Dedifferentiated amniotic fluid mesenchymal stem cell (primary cell): Measurements from ENCODE around the gene NTSR1.
"Not testable (repeated sequence)": the region's sequence is repeated elsewhere in the genome, so short reads cannot be mapped to it uniquely, and the experiment has no call there.

Experiments used
- DNase-seq: peaks from one replicate; pipeline ENCODE4 v3.0.0-alpha.2; 2016; ENCODE audit errors: extremely low spot score

NTSR1 gene

DNA sequence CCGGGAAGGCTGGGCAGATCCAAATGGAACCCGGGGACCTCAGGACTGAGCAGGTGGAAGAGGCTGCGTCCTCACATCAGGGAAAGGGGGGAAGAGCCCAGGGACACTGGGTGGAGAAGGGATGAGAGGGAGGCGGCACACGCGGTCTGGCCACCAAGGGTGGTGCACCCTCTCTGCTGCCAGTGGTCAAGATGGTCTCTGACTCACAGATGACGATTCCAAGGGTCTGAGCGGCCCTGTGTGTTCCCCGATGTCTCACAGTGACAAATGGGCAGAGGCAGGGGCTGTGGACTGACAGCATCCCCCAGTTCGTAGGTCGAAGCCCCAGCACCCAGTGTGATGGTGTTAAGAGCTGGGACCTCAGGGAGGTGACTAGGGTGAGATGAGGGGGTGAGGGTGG, 34.3 kb upstream of the NTSR1 start:
- DNase-seq = no peak

DNA sequence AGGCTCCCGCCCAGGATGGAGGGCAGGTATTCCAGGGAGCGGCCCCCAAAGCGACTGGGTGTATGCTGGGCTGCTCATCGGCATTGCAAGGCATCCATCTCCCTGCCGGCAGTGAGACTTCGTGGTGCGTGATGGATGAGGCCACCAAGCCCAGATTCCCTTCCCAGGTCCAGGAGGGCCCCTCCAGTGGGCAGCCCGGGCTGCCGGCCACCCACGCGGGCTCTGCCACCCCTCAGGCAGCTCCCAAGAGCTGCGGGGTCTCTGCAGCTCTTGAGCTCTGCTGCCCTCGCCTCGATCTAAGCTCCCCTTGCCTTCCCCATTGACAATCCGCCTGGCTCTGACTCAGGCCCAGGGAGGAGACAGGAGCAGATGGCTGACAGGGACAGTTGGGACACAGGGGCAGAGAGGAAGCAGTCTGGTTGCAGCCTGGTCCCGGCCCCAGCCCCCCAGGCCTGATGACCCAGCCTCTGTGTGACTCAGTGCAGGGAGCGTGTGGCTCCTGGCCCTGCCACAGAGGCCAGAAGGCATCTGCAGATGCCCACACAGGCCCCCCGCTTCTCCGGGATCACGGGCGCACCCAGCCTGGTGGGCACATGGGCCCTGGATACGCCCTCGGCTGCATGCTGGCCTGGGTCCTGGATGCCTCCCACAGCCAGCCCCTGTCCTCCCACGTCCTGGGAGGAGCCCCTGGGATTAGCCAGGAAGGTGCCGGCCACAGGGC, 33.3 kb upstream of the NTSR1 start:
- DNase-seq = no peak

DNA sequence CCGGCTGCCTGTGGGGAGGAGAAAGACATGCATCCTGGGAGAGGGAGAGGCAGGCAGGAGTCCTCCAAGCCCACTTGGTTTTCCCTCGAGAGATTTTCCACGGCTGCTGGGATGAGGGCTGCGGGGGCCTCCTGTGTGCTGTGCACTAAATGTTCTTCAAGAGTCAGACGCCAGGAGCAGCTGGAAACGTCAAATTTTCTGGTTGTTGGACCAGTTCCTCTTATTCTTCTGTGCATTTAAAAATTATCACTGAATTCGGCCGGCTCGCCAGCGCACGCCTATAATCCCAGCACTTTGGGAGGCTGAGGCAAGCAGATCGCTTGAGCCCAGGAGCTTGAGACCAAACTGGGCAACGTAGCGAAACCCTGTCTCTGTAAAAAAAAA, 32.8 kb upstream of the NTSR1 start:
- DNase-seq = no peak

DNA sequence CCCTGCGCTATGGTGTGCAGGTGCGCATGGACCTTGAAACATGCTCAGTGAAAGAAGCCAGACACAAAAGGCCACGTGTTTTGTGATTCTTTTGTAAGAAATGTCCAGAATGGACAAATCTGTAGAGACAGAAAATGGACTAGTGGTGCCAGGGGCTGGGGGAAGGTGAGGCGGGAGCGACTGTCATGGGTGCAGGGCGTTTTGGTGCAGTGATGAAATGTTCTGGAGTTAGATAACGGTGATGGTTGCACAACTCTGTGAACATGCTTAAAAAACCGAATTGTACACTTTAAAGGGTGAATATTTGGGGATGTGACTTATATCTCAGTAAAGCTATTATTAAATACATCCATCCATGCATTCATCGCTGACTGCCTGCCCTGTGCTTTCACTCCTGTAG, 31.7 kb upstream of the NTSR1 start:
- no peak for DNase-seq

DNA sequence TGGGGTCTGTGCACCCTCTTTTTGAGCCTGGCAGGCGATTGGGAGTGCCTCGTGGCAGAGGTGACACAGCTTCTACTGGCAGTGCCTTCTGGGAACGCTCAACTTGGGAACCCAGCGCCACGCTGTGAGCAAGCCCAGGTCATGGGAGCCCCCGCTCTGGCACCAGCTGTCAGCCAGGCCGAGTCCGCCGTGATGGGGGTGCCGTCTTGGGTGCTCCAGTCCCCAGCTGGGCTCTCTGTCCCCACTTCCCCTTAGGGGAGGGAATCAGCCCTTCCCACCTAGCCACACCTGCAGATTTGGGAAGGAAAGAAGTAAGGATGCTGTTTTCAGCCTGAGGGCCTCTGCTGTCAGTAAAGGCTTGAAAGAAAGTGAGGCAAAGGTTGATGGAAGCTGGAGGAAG, 31.0 kb upstream of the NTSR1 start:
- DNase-seq = no peak

DNA sequence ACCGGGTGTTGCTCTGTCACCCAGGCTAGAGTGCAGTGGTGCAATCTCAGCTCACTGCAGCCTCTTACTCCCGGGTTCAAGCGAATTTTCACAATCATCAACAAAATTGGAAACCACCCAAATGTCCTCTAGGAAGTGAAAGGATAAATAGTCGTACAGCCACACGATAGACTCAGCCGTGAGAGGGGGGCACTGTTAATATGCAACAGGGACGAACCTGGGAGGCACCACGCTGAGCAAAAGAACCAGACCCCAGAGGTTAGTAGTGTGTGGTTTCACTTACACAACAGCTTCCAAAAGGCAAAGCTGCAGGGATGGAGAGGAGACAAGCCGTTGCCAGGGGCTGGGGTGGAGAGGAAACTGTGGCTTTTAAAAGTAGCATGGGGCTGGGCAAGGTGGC, 30.1 kb upstream of the NTSR1 start:
- no peak for DNase-seq

DNA sequence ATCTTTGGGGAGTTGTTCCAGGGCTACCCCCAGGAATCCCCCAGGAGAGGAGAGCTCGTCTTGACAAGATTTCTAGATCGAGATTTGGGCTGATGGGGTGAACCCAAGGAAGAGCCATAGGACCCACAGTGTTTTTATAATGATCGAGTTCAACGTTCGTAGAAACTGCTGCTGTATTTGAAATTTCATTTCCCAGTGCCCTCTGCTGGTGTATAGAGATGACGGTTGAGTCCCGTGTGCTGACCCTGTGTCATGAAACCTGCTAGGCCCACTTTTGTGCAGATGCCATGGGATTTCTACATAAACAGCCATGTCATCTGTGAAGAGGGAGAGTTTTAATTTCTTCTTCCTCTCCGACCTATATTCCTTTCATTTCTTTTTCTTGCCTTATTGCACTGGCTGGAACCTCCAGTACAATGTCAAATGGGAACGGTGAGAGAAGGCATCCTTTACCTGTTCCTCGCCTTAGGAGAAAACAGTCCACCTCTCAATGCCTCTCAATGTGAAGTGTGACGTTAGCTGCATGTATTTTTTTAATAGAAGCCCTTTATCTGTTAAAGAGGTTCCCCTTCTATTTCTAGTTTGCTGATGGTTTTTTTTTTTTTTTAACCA, 28.6 kb upstream of the NTSR1 start:
- no peak for DNase-seq

DNA sequence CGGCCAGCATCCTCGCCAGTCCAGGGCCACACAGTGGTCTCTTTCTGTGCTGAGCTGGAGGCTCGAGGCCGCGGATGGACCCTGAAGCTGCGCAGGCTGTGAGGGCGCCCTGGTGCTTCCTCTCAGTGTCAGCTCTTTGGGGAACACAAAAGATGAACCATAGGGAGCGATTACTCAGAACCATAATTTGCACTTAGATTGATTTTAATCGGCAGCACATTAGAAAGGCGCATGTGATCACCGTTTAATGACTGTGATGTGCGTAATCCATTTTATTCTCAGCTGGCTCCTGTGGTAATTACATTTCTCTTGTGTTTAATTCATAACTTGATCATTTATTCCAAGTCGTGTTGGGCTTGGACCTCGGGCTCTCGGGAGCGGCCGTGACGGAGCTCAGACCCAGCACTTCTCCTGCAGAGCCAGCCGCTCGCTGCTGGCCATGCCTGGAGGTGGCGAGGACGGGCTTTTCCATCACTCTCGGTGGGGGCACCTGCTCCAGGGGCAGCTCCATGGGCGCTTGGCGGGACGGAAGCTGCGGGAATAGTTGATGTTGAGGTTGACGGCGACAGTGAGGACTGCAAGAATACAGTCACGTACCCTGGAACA, 25.6 kb upstream of the NTSR1 start:
- DNase-seq = no peak

DNA sequence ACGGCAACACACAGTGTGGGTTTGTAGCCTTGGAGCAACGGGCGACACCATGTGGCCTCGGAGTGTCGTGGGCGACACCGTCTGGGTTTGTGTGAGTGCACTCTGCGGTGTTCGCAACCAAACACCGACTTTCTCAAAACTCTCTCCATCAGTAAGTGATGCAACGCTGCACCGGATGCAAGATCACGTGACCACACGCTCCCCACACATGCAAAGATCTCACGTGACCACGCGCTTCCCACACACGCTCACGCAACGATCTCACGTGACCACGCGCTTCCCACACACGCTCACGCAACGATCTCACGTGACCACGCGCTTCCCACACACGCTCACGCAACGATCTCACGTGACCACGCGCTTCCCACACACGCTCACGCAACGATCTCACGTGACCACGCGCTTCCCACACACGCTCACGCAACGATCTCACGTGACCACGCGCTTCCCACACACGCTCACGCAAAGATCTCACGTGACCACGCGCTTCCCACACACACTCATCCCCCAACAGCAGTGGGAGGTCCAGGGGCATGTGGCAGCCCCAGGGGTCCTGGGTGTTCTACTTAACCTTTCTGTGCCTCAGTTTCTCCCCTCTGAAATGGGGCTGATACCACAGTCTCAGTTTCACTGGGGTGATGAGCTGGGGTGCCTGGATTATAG, 24.8 kb upstream of the NTSR1 start:
- not testable (repeated sequence) for DNase-seq

DNA sequence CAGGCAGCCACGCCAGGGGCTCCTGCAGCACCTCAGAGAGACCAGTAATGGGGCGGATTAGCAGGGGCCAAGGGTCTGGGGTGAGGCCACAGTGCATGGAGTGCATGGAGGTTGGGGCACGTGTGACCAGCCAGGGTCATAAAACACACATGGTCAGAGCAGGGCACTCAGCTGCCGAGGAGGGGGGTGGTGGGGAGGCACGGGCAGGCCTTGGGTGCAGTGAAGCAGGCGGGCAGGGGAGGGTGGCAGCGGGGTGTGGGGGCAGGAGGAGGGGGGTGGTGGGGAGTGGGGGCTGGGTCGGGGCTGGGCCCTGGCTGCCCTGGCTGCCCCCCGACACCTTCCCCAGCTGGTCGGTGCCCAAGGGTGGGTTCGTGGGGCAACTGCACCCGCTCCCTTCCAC, 23.7 kb upstream of the NTSR1 start:
- DNase-seq = no peak

DNA sequence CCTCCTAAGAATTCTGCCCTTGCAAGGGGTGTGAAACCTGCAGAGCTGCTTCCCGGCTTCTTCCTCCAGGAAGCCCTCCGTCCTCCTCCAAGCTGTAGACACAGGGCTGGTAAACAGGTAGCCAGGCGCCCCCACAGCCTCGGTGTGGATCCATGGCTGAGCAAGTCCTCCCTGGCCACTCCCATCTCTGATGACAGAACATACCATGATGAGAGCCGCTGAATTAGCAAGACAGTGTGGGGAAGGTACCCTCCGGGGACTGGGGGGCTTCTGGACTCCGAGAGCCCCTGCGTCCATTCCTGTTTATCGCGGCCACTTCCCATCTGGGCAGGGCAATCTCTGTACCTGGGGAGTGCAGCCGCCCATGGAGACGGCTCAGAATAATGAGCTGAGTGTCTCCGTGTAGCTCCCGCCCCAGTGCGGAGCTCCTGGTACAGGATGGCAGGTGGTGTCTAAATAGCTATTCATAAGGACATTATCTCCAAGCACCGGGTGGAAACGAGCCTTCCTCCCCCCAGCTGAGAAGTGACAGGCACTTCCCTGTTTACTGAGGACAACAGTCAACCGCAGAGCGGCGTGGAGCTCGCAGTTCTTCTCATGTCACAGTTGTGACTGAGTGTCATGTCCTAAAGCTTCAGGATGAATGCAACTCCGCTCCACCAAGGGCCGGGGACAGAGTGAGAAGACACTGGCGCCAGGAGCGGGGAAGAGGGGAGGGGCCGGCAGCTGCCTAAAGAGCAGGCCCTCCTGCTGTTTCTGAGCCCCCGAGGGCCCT, 22.7 kb upstream of the NTSR1 start:
- DNase-seq = no peak

DNA sequence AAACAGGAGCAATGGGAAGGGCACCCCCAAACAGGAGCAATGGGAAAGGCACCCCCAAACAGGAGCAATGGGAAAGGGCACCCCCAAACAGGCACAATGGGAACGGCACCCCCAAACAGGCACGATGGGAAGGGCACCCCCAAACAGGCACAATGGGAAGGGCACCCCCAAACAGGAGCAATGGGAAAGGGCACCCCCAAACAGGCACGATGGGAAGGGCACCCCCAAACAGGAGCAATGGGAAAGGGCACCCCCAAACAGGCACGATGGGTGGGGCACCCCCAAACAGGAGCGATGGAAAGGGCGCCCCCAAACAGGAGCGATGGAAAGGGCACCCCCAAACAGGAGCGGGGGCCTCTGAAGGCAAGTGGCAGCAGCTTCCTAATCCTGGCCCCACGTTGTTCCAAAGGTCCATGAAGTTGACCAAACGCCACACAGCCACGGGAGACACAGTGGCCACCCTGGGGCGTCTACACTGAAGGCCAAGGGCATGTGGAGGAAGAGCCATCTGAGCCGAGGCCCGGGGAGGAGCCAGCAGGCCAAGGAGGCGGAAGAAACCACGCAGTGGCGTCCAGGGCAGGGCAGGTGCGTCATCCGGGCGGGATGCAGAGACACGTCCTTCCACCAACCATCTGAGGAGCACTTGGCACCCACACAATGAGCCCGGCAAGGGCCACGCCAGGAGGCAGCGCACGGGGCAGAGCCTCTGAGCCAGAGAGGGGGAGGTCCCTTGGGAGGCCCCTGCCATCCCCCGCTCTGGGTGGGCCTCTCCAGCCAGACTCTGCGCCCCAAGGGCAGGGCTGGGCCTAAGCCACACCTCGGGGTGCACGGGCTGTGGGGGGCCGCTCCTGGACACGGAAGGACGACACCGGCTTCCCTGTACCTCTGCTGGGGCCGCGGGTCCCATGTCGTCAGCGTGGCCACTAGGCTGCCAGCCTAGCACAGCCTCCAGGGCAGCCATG, 21.5 kb upstream of the NTSR1 start:
- DNase-seq = no peak

DNA sequence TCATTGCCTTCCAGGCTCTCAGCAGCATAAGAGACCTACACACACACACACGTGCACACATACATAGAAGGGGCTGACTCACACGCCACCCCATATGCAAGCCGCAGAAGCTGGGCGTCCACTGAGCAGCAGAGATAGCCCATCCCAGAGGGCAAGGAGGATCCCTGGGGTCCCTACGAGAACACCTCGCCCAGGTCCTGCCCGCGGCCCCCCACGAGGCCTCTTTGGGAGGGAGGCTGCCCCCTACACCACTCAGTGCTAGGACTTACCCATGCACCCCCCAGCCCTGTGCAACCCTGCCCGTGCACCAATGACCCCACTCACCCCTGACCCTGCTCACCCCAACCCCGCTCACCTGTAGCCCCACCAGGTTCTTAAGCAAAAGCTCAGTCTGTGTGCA, 20.6 kb upstream of the NTSR1 start:
- DNase-seq = no peak

DNA sequence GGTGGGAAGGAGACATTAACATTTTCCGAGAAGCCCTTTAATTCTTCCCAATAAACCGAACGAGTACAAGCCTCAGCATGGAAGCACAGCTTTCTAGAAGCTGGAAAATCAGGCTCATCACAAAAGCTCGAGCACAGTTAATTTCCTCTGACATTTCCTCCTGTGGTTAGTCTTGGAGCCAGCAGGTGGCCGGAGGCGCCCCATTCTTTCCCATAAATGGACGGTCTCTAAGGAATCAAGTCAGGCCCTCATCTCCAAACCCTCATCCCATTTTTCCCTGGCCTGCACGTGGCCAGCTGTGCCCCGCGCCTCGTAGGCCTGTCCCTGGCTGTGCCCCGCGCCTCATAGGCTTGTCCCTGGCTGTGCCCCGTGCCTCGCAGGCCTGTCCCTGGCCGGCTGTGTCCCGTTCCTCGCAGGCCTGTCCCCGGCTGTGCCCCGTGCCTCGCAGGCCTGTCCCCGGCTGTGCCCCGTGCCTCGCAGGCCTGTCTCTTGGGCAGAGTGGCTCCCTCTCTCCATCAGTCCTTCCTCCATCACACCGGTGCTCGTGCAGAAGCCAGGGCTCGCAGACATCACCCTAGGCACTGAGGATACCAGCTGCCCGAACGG, 19.7 kb upstream of the NTSR1 start:
- DNase-seq = no peak

DNA sequence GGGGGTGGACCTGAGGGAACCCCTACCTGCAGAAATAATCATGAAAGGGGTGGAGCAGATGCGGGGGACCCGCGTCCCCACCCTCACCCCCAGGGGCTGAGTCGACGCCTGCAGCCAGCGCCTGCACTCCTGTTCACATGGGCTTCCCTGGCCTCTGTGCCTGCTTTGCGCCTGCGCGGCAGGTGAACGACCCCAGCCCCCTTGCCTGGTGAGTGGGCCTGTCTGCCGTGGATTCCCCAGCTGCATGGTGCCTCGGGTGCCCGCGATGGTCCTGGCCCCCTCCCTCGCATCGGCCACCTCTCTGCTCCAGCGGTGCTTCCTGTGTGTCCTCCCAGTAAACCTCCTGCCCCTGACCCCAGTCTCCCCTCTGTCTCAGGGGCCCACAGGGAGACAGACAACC, 18.8 kb upstream of the NTSR1 start:
- no peak for DNase-seq

DNA sequence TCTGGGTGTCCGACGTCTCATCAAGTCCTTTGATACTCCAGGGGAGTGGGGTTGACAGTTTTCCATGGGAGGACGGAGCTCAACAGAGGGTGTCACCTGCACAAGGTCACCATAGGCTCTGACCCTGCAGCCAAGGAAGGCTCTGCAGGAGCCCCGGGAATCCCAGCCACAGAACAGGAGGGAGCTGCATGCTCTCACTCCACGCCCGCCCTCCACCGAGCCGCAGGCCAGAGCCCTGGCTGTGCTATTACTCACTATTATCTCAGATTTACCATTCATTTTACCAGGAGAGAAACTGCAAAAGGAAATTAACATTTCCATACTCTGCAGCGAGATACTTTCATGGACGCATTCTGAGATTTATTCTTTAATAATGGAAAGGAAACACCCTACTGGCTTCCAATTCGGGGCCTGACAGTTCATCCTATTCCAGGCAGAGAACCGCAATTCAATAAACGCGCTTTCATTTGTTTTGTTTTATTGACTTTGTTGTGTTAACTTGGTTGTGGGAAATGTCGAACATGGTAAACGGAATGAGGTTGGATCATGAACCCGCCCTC, 18.3 kb upstream of the NTSR1 start:
- no peak for DNase-seq

DNA sequence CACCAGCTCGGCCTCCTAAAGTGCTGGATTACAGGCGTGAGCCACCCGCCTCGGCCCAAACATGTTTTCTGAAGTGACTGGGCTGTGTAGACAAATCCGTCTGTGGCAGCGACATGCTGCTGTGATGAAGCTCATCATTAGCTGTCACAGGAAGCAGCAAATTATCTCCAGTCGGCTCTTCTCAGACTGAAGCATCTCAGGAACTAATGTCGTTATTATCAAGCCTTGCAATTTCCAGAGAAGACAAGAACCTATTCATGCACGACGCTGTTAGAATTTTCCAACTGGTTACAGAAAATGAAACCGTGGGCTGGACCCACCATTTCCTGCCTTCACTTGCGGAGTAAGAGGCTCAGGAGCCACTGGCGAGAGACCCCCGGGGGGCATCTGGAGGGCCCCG, 17.1 kb upstream of the NTSR1 start:
- DNase-seq = no peak

DNA sequence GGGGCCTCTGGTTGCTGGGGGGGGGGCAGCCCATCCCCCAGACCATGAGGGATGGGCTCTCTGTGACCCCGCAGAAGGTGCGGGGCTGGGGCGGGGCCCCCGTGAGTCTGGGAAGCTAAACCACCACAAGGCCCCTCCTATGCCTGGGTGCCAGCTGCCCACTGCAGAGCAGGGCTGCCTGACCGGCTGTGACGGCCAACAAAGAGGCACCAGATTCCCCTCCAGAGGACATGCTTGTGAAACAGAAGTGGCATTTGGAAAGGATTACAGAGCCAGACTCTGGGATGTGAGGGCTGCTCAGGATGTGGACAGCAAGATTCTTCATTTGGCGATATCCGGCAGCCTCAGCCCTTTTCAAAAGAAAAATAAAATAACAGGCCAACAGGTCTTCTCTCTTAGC, 16.5 kb upstream of the NTSR1 start:
- no peak for DNase-seq

DNA sequence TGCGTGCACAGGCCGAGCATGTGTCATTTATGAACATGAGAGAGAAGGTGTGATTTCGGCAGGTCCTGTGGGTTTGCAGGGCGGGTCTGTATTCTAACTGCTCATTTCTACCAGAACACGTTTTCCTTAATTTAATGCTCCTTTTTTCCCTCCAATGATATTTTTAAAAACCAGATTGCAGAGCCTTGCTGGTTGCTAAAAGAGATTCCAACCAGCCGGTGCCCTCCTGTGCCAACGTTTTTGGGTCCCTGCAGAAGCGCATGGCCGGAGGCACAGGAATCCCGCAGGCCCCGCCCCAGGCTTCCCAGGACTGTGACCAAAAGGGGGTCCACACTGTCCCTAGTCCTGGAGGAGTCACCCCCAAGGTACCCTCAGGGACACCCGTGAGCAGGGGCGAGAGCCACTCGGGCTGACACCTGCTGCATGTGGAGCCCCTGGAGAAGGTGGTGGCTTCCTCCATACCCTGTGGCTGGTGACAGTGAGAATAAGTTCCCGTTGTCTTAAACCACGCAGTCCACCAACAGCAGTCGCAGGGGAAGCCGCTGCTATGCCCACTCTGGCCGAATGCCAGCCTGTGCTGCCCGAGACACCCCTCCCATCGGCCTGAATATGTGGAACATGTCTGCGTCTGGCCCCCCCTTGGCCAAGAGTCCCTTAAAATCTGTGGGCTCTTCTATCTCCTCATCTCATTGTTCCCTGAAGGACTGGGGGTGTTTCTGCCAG, 15.7 kb upstream of the NTSR1 start:
- DNase-seq = no peak

DNA sequence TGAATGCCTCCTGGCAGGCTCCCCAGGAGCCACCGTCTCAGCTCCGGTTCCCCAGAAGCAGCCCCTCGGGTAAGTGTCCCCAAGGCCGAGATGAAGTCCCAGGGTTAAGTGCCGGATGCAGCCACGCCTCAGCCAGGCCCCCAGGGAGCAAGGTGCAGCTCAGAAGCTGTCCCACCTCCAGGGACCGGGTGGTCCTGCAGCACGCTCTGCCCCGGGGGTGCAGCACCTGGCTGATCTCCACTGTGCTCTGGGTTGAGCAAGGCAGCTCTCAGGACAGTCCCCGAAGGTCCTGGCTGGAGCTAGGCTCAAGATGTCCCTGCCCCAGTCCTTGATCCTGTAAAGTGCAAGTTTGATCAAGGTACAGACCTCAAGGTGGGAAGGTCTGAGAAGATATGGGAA, 15.1 kb upstream of the NTSR1 start:
- no peak for DNase-seq
